Fibroblast of lung (primary cell): ENCODE results near the gene WWP2. TPM values are rescaled to one million over a fixed set of nuclear protein-coding genes. Genes with fewer than 3 reads are reported as not detected.

ENCODE experiments used
- DNase-seq, 2 donors: peaks; one replicate each; pipeline versions ENCODE4 v3.0.0 to v3.0.0-alpha.2; 2010; ENCODE audit warnings: low read depth in 2 of 2
- H2AFZ ChIP-seq: 2 replicates; pipeline ENCODE4 v1.5.1; 2012; ENCODE audit warnings: low read length, control low read depth, inconsistent platforms
- H3K27ac ChIP-seq: 2 replicates; pipeline ENCODE4 v1.5.1; 2011; ENCODE audit warnings: low read length, control low read depth; ENCODE audit not compliant: insufficient read depth
- H3K27me3 ChIP-seq: 2 replicates; pipeline ENCODE4 v1.5.1; 2011; ENCODE audit warnings: mild to moderate bottlenecking, low read length; ENCODE audit not compliant: control insufficient read depth, insufficient read depth
- H3K36me3 ChIP-seq: 2 replicates; pipeline ENCODE4 v1.5.1; 2011; ENCODE audit warnings: low read length; ENCODE audit not compliant: control insufficient read depth, insufficient read depth
- H3K4me1 ChIP-seq: 2 replicates; pipeline ENCODE4 v1.5.1; 2011; ENCODE audit warnings: low read length; ENCODE audit not compliant: control insufficient read depth, insufficient read depth; ENCODE audit errors: extremely low read depth
- H3K4me2 ChIP-seq: 2 replicates; pipeline ENCODE4 v1.5.1; 2011; ENCODE audit warnings: low read length, control low read depth; ENCODE audit not compliant: insufficient read depth; ENCODE audit errors: extremely low read depth
- H3K4me3 ChIP-seq, 4 experiments: fragments of 200-600 bp in 1 of 4; sonication (generic) in 1 of 4; replicated peaks in 1 of 4; 2 replicates each; pipeline ENCODE4 v1.5.1; 2011 to 2016; ENCODE audit warnings: low read length in 4 of 4, low read depth in 3 of 4, mild to moderate bottlenecking in 3 of 4, control low read depth in 2 of 4, inconsistent platforms in 1 of 4, mixed read lengths in 1 of 4; ENCODE audit not compliant: insufficient read depth in 1 of 4; ENCODE audit errors: control extremely low read depth in 1 of 4
- H3K79me2 ChIP-seq: 2 replicates; pipeline ENCODE4 v1.5.1; 2012; ENCODE audit warnings: mild to moderate bottlenecking, low read length, inconsistent platforms; ENCODE audit not compliant: control insufficient read depth, insufficient read depth
- H3K9ac ChIP-seq: 2 replicates; pipeline ENCODE4 v1.5.1; 2011; ENCODE audit warnings: mild to moderate bottlenecking, low read length, control low read depth; ENCODE audit not compliant: insufficient read depth
- H3K9me3 ChIP-seq: 2 replicates; pipeline ENCODE4 v1.5.1; 2012; ENCODE audit warnings: low read depth, low read length; ENCODE audit not compliant: control insufficient read depth, insufficient read depth
- H4K20me1 ChIP-seq: 2 replicates; pipeline ENCODE4 v1.5.1; 2011; ENCODE audit warnings: low read length; ENCODE audit not compliant: control insufficient read depth, insufficient read depth; ENCODE audit errors: extremely low read depth
- EZH2 ChIP-seq: IDR thresholded peaks from 2 replicates; pipeline ENCODE4 v1.5.1; 2012; ENCODE audit warnings: low read length, control low read depth, mild to moderate bottlenecking; ENCODE audit errors: missing control alignments
- polyA plus RNA-seq, 2 donors: library from polyadenylated mRNA; depleted of rRNA in 1 of 2; stranded (reverse) in 1 of 2; unstranded in 1 of 2; fragments of >200 nt; gene quantifications; 2 replicates each; pipeline ENCODE4 v1.2.1, GENCODE V29; 2011 to 2012; ENCODE audit warnings: missing spikeins in 1 of 2
- total RNA-seq: library from RNA; depleted of rRNA; stranded (reverse); fragments of >200 nt; gene quantifications from 2 replicates; pipeline ENCODE4 v1.2.1, GENCODE V29; 2014
- TF ChIP-seq, protein P1 (sequence below), 2 donors: IDR thresholded peaks in 1 of 2; conservative IDR thresholded peaks in 1 of 2; 1 replicate in 1 of 2; 2 replicates in 1 of 2; pipeline ENCODE4 v1.5.1; 2011 to 2012; ENCODE audit warnings: low read length in 2 of 2, control low read depth in 1 of 2, inconsistent platforms in 1 of 2, low read depth in 1 of 2, mild to moderate bottlenecking in 1 of 2

Gene WWP2
- total and polyA plus RNA-seq, 2 donors (not counting 1 experiment from before 2014, with no cell fraction given) = 16.3 to 28.5 TPM

DNA sequence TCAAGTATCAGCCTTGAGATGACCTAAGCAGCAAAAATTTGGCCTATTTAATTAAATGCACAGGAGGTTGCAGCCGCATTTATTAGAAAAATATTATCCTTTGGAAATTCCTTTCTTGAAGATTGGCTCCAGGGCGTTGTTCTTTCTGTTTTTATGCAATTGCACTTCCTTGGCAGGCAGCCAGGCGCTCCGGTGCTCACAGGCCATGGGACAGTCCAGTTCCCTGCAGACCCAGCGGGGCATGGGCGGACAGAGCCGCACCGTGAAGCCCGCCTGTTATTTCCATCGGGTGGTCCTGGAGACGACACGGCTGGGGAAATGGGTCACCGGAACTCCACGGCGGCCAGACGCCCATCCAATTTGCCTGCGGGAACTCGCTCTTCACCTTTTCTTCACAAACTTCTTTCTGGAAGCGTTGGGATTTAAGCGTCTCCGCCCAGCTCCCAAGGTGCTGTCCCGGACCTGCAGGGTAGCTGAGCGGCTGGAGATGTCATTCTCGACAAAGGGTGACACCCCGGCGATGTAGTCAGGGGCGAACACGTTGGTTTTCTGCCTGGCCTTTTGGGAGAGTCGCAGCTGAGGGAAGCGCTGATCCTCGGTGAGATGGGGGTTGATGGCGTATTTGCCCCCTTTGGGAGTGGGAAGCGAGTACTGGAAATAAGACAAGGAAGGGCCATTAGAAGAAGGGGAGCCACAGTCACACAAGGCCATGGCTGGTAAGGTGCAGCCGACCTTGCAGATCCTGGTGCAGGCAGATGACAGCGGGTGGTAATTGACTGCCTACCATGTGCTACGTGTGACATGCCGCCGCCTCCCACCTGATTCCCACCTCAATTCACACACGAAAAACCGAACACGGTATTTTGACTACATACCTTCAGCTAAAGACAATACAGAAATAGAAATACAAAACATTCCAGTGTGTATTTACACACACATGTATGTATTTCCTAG is 19.9 kb upstream of the WWP2 start:
- TF ChIP-seq, protein P1, sequence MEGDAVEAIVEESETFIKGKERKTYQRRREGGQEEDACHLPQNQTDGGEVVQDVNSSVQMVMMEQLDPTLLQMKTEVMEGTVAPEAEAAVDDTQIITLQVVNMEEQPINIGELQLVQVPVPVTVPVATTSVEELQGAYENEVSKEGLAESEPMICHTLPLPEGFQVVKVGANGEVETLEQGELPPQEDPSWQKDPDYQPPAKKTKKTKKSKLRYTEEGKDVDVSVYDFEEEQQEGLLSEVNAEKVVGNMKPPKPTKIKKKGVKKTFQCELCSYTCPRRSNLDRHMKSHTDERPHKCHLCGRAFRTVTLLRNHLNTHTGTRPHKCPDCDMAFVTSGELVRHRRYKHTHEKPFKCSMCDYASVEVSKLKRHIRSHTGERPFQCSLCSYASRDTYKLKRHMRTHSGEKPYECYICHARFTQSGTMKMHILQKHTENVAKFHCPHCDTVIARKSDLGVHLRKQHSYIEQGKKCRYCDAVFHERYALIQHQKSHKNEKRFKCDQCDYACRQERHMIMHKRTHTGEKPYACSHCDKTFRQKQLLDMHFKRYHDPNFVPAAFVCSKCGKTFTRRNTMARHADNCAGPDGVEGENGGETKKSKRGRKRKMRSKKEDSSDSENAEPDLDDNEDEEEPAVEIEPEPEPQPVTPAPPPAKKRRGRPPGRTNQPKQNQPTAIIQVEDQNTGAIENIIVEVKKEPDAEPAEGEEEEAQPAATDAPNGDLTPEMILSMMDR (conservative IDR thresholded peaks at IDR 0.05 in 1 of 2, IDR thresholded peaks at IDR 0.05 in 1 of 2; ENCODE audit: low read depth in 1 of 2, low read length in 2 of 2) = no peak
- no peak for TF ChIP-seq EZH2
- Histone ChIP-seq H3K27me3 (no peaks in the 10 kb centered on the region), H3K36me3 (peaks cover 38% of the 10 kb centered on the region), H2AFZ (no peak overlapping the region), H3K9ac (no peak overlapping the region), H3K27ac (no peak overlapping the region), H3K4me1 (no peaks in the 10 kb centered on the region), H3K79me2 (peaks cover 2% of the 10 kb centered on the region), H3K4me2 (no peak overlapping the region), H3K9me3 (no peaks in the 10 kb centered on the region), H4K20me1 (no peaks in the 10 kb centered on the region), H3K4me3 (no peak overlapping the region)
- peak; percentile 21 to 53 for DNase-seq

DNA sequence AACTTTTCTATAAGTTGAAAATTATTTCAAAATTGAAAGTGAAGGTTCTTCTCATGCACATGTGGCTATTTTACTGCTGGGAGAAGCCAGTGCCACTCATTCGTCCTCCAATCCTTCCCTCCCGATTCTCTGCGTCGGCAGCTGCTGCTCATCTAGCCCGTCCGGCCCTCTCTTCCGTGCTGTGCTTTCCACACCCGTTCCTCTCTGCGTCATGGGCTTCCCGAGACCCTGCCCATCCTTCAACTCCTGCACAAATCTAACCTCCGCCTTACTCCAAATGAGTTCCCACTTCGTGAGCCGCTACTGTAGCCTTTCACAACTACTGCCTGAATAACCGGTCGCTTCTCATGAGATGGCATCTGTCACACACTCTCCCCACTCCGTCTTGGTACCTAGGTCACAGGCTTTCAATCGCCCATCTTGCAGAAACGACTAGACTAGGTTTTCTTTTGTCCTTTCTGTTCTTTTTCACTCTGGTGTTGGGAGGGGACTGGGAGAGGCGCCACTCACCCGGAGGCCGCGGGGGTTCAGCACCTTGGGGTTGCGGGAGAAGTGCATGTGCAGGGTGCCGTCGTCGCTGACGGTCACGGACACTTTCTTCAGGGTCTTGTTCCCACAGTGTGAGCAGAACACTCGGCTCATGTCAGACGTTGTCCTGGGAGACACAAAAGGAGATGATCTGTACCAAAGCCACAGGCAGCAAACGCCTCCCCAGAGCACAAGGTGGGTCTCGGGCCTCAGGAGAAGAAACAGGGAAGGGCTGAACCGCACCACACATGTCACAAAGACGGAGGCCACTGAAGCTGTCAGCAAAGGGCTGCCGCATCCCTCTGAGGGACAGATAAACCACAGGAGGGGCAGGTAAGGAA is 17.5 kb upstream of the WWP2 start:
- peaks cover 2% of the 10 kb centered on the region for H3K79me2 ChIP-seq
- peaks cover 51% of the 10 kb centered on the region for H3K36me3 ChIP-seq
- H3K27ac ChIP-seq = no peak overlapping the region
- TF ChIP-seq, protein P1 (conservative IDR thresholded peaks at IDR 0.05 in 1 of 2, IDR thresholded peaks at IDR 0.05 in 1 of 2; ENCODE audit: low read depth in 1 of 2, low read length in 2 of 2) = no peak
- TF ChIP-seq EZH2 = no peak
- no peak for DNase-seq
- no peaks in the 10 kb centered on the region for H3K9me3 ChIP-seq
- no peak overlapping the region for H3K9ac ChIP-seq
- H2AFZ ChIP-seq = no peak overlapping the region
- H4K20me1 ChIP-seq = no peaks in the 10 kb centered on the region
- no peaks in the 10 kb centered on the region for H3K4me1 ChIP-seq
- no peak overlapping the region for H3K4me3 ChIP-seq
- no peak overlapping the region for H3K4me2 ChIP-seq
- no peaks in the 10 kb centered on the region for H3K27me3 ChIP-seq

DNA sequence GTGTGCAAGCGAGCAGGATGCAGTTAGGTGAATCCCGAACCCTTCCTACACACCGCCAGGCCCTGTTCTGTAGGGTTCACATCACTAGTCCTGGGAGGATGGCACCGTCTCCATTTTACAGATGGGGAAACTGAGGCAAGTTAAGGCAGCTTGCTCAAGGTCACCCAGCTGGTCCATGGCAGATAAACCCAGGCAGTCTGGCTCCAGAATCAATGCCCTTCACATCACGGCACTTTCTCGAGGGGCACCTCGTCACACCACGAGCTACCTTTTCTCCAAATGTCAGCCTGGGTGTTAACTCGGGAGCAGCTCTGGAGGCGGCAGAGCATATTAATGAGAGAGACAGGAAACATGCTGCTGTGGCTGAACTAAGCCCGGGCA is 16.9 kb upstream of the WWP2 start:
- Histone ChIP-seq H3K36me3 (peaks cover 50% of the 10 kb centered on the region), H3K4me2 (no peak overlapping the region), H3K27me3 (no peaks in the 10 kb centered on the region), H3K9me3 (no peaks in the 10 kb centered on the region), H3K4me1 (no peaks in the 10 kb centered on the region), H3K79me2 (peaks cover 2% of the 10 kb centered on the region), H3K27ac (no peak overlapping the region), H3K9ac (no peak overlapping the region), H2AFZ (no peak overlapping the region), H4K20me1 (no peaks in the 10 kb centered on the region), H3K4me3 (no peak overlapping the region)
- DNase-seq = no peak
- TF ChIP-seq EZH2 = no peak
- TF ChIP-seq, protein P1 (conservative IDR thresholded peaks at IDR 0.05 in 1 of 2, IDR thresholded peaks at IDR 0.05 in 1 of 2; ENCODE audit: low read depth in 1 of 2, low read length in 2 of 2) = no peak
